BJ (cell line): ENCODE measurements around the gene RXFP1. TPM values are rescaled to one million over a fixed set of nuclear protein-coding genes. Genes with fewer than 3 reads are reported as not detected.
A peak's percentile ranks its signal among the peaks of the same experiment; 100 is the strongest.

Source experiments
- CTCF ChIA-PET: fragments of 350-600 bp; formaldehyde crosslinking; extraction: SDS; loops from one replicate; lab custom pipeline; 2021; ENCODE audit warnings: antibody characterized with exemption, inconsistent platforms; lab: Yijun Ruan, JAX
- POLR2A ChIA-PET: fragments of 300-600 bp; sonication (Branson Sonifier 250); formaldehyde crosslinking; extraction: SDS; loops from one replicate; lab custom pipeline; 2021; ENCODE audit warnings: antibody characterized with exemption; lab: Charles Lee
- DNase-seq: peaks from one replicate; pipeline ENCODE4 v3.0.0-alpha.2; 2011; ENCODE audit warnings: low read depth
- H3K27me3 ChIP-seq: 2 replicates; pipeline ENCODE4 v1.6.0; 2011; ENCODE audit warnings: low read length; ENCODE audit not compliant: control insufficient read depth, insufficient read depth
- H3K36me3 ChIP-seq: 2 replicates; pipeline ENCODE4 v1.5.1; 2011; ENCODE audit warnings: low read length; ENCODE audit not compliant: control insufficient read depth, insufficient read depth
- H3K4me3 ChIP-seq: 2 replicates; pipeline ENCODE4 v1.5.1; 2011; ENCODE audit warnings: low read depth, mild to moderate bottlenecking, control low read depth, low read length
- CTCF ChIP-seq: IDR thresholded peaks from 2 replicates; pipeline ENCODE4 v1.5.1; 2011; ENCODE audit warnings: low read depth, mild to moderate bottlenecking, control low read depth, inconsistent platforms, low read length, moderate library complexity; ENCODE audit not compliant: insufficient read depth
- polyA plus RNA-seq: library from polyadenylated mRNA; depleted of rRNA; stranded (reverse); fragments of >200 nt; gene quantifications from 2 replicates; pipeline ENCODE4 v1.2.3, GENCODE V29; 2011

RXFP1 gene
- polyA plus RNA-seq, 1 experiment, result 0.17 TPM

- no peak for DNase-seq
- CTCF ChIA-PET, result interaction anchor here (0.7 to 1.4 kb wide), 2 partner anchors 7 to 10 kb away, joined by 3 read pairs; no protein-coding TSS in a partner anchor
- Histone ChIP-seq H3K27me3 (no peaks in the 10 kb centered on the region), H3K4me3 (no peak overlapping the region), H3K36me3 (no peaks in the 10 kb centered on the region)
- no peak for TF ChIP-seq CTCF
- POLR2A ChIA-PET, result no interaction called here
These were observed 38.6 kb downstream of the RXFP1 start for GRCh38 chr4:158560284-158560683.

- CTCF ChIA-PET, result interaction anchor here (0.8 kb wide), 2 partner anchors 35 to 52 kb away, joined by 3 to 4 read pairs; no protein-coding TSS in a partner anchor
- POLR2A ChIA-PET, result no interaction called here
- H3K36me3 ChIP-seq, result no peaks in the 10 kb centered on the region
- no peak overlapping the region for H3K4me3 ChIP-seq
- TF ChIP-seq CTCF, result no peak
- no peak for DNase-seq
- H3K27me3 ChIP-seq, result no peaks in the 10 kb centered on the region
These were observed 45.2 kb downstream of the RXFP1 start for GRCh38 chr4:158566860-158567259.

DNA sequence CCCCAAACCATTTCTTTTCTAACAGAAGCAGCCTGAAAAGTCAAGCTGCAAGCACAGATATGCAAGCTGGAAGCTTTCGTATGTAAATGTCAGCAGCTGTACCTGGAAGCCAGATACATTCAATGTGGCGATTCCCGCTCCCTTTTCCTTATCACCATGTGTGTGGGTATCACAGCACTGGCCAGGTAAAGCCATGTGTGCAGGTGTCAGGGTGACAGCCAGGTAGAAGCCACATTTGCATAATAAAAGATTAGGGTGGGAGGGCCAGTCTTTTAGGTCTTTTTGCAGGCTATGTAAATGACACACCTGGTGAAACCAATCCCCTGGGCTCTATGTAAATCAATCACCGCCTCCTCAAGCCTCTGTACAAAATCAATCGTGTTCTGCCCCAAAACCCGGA lies 50.1 kb downstream of the RXFP1 start:
- CTCF ChIA-PET, result interaction anchor here (0.6 kb wide), 1 partner anchor 85 kb away, joined by 3 read pairs; no protein-coding TSS in a partner anchor
- TF ChIP-seq CTCF, result no peak
- Histone ChIP-seq H3K36me3 (no peaks in the 10 kb centered on the region), H3K27me3 (no peaks in the 10 kb centered on the region), H3K4me3 (no peak overlapping the region)
- POLR2A ChIA-PET, result no interaction called here
- no peak for DNase-seq

GRCh38 chr4:158572608-158573007 lies 50.9 kb downstream of the RXFP1 start:
- Histone ChIP-seq H3K36me3 (no peaks in the 10 kb centered on the region), H3K4me3 (no peak overlapping the region), H3K27me3 (no peaks in the 10 kb centered on the region)
- no peak for TF ChIP-seq CTCF
- ChIA-PET POLR2A (no interaction called here), CTCF (no interaction called here)
- DNase-seq, result no peak

GRCh38 chr4:158578476-158578875 lies 56.8 kb downstream of the RXFP1 start:
- CTCF ChIA-PET, result no interaction called here
- Histone ChIP-seq H3K36me3 (no peaks in the 10 kb centered on the region), H3K4me3 (no peak overlapping the region), H3K27me3 (no peaks in the 10 kb centered on the region)
- POLR2A ChIA-PET, result no interaction called here
- no peak for DNase-seq
- TF ChIP-seq CTCF, result peak; percentile 59
